LNCaP clone FGC (cell line): Measurements from ENCODE around the gene HBD.

Source experiments
- DNase-seq: peaks from one replicate; pipeline ENCODE4 v3.0.0-alpha.2; 2011; ENCODE audit warnings: low read depth
- H3K4me3 ChIP-seq: 2 replicates; pipeline ENCODE4 v1.5.1; 2011; ENCODE audit warnings: mild to moderate bottlenecking, low read depth, low read length, control low read depth
- TF ChIP-seq, protein P1 (sequence below): IDR thresholded peaks from 2 replicates; pipeline ENCODE4 v1.5.1; 2012; ENCODE audit warnings: mild to moderate bottlenecking; ENCODE audit not compliant: control insufficient read depth, insufficient read depth; ENCODE audit errors: extremely low read depth

Gene HBD

DNA sequence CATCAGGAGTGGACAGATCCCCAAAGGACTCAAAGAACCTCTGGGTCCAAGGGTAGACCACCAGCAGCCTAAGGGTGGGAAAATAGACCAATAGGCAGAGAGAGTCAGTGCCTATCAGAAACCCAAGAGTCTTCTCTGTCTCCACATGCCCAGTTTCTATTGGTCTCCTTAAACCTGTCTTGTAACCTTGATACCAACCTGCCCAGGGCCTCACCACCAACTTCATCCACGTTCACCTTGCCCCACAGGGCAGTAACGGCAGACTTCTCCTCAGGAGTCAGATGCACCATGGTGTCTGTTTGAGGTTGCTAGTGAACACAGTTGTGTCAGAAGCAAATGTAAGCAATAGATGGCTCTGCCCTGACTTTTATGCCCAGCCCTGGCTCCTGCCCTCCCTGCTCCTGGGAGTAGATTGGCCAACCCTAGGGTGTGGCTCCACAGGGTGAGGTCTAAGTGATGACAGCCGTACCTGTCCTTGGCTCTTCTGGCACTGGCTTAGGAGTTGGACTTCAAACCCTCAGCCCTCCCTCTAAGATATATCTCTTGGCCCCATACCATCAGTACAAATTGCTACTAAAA lies 7.5 kb downstream of the HBD start, which contains the start of gene HBB:
Gene HBB, minus strand, starts transcription at position 340 of the 579 bp plus-strand sequence. Its CDS starts 50 bp downstream, at position 290.
- TF ChIP-seq, protein P1, sequence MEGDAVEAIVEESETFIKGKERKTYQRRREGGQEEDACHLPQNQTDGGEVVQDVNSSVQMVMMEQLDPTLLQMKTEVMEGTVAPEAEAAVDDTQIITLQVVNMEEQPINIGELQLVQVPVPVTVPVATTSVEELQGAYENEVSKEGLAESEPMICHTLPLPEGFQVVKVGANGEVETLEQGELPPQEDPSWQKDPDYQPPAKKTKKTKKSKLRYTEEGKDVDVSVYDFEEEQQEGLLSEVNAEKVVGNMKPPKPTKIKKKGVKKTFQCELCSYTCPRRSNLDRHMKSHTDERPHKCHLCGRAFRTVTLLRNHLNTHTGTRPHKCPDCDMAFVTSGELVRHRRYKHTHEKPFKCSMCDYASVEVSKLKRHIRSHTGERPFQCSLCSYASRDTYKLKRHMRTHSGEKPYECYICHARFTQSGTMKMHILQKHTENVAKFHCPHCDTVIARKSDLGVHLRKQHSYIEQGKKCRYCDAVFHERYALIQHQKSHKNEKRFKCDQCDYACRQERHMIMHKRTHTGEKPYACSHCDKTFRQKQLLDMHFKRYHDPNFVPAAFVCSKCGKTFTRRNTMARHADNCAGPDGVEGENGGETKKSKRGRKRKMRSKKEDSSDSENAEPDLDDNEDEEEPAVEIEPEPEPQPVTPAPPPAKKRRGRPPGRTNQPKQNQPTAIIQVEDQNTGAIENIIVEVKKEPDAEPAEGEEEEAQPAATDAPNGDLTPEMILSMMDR, result no peak
- H3K4me3 ChIP-seq, result no peak within 1 kb of the TSS
- no peak for DNase-seq

- TF ChIP-seq, protein P1, result no peak
- no peak overlapping the region for H3K4me3 ChIP-seq
- DNase-seq, result no peak
Observed at GRCh38 chr11:5225480-5225871, 8.8 kb downstream of the HBD start.

DNA sequence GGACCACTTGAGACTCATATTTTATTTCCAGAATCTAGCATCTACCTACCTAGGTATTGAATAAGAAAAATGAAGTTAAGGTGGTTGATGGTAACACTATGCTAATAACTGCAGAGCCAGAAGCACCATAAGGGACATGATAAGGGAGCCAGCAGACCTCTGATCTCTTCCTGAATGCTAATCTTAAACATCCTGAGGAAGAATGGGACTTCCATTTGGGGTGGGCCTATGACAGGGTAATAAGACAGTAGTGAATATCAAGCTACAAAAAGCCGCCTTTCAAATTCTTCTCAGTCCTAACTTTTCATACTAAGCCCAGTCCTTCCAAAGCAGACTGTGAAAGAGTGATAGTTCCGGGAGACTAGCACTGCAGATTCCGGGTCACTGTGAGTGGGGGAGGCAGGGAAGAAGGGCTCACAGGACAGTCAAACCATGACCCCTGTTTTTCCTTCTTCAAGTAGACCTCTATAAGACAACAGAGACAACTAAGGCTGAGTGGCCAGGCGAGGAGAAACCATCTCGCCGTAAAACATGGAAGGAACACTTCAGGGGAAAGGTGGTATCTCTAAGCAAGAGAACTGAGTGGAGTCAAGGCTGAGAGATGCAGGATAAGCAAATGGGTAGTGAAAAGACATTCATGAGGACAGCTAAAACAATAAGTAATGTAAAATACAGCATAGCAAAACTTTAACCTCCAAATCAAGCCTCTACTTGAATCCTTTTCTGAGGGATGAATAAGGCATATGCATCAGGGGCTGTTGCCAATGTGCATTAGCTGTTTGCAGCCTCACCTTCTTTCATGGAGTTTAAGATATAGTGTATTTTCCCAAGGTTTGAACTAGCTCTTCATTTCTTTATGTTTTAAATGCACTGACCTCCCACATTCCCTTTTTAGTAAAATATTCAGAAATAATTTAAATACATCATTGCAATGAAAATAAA lies 9.5 kb downstream of the HBD start:
- TF ChIP-seq, protein P1, result no peak
- DNase-seq, result no peak
- H3K4me3 ChIP-seq, result no peak overlapping the region

GRCh38 chr11:5223686-5224085 lies 10.6 kb downstream of the HBD start:
- no peak overlapping the region for H3K4me3 ChIP-seq
- DNase-seq, result no peak
- TF ChIP-seq, protein P1, result no peak

DNA sequence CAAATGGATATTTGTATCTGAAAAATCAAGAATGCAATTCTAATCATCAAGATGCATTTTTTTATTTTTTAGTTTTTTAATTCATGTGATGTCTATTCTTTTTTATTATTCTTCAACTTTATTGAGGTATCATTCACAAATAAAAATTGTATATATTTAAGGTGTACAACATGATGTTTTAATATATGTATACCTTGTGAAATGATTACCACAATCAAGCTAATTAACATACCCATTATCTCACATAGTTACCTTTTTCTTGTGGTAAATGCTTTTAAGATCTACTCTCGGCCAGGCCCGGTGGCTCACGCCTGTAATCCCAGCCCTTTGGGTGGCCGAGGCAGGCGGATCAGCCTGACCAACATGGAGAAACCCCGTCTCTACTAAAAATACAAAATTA lies 11.1 kb downstream of the HBD start:
- DNase-seq, result no peak
- no peak overlapping the region for H3K4me3 ChIP-seq
- TF ChIP-seq, protein P1, result no peak

GRCh38 chr11:5210376-5210885 lies 23.9 kb downstream of the HBD start:
- no peak for DNase-seq
- H3K4me3 ChIP-seq, result no peak overlapping the region
- TF ChIP-seq, protein P1, result no peak

- no peak overlapping the region for H3K4me3 ChIP-seq
- TF ChIP-seq, protein P1, result peak; percentile 75
- DNase-seq, result peak; percentile 43
Observed at GRCh38 chr11:5204787-5205186, 29.5 kb downstream of the HBD start.
